ENCODE results near the gene LZTS2. TPM values are rescaled to one million over a fixed set of nuclear protein-coding genes. Genes with fewer than 3 reads are reported as not detected.

The LZTS2 gene
- total RNA-seq, 1 experiment from 2014 or later = 26.2 TPM

DNA sequence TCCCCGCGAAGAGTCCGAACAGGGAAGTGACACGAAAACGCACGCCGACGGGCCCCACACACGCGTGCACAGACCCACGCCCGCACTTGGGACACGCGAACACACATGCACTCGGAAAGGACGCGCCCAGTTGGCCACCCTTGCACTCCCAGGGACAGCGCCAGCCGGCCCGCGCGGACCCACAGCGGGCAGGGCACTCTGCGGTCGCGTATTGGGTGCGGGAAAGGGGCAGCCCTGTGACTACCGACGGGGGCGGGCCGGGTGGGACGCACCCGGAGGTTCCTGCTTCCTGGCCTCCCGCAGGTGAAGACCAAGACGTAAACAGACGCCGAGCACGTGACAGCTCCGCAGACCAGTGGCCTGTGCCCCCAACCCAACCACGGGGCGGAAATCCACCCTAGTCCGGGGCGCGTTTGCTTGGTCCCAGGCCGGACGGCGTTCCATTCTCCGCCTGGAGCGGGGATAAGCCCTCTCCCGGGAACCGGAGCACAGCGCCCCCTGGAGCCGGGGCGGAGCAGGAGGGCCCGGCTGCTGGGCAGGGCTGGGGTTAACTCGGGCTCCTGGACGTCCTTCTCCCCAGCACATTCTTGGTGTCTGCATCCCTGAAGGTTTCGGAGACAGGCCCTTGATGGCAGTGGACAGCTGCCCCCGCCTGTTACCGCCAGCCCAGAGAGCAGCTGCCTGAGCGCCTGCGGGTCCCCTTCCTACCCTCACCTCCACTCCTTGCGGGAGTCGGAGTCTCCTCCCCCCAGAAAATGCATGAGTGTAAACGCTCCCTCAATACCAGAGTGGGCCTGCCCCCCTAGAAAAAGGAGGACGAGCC lies 2.0 kb upstream of the LZTS2 start:
- DNase-seq (ENCODE audit: low spot score) = peak; percentile 49

DNA sequence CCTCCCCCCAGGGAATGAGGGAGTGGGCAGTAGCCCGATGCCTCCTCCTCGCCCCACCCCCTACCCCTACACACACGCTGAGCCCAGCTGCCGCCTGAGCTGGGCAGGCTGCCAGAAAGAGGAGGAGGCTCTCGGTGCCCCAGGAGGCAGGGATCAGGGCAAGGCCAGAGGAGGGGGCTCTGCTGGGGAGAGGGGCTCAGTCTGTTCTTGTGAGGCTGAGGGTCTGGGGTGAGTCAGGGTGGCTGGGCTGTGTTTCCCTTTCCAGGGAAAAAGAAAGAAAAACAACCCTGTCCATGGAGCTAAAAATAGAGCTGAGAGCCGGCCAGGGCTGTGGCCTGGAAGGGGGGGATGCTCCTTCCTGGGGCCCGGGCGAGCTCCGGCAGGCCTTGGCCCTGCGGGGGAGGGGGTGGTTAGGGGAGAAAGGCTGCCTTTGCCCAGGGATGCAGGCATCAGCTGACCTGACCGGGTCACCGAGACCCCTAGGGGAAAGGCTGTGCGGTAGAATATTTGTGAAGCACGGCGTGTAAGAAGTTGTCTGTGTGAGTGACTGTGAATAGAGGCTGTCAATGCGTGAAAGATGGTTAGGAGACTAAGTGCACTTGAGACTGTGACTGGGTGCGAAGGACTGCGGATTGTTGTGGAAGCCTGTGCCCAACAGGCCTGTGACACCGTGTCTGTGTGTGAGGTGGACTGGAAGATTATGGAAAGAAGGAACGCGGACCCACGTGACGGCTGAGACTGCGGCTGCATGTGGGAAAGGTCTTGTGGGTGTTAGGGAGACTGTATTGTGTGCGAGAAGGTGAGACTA lies 1.2 kb upstream of the LZTS2 start:
- DNase-seq (ENCODE audit: low spot score) = peak; percentile 82

DNA sequence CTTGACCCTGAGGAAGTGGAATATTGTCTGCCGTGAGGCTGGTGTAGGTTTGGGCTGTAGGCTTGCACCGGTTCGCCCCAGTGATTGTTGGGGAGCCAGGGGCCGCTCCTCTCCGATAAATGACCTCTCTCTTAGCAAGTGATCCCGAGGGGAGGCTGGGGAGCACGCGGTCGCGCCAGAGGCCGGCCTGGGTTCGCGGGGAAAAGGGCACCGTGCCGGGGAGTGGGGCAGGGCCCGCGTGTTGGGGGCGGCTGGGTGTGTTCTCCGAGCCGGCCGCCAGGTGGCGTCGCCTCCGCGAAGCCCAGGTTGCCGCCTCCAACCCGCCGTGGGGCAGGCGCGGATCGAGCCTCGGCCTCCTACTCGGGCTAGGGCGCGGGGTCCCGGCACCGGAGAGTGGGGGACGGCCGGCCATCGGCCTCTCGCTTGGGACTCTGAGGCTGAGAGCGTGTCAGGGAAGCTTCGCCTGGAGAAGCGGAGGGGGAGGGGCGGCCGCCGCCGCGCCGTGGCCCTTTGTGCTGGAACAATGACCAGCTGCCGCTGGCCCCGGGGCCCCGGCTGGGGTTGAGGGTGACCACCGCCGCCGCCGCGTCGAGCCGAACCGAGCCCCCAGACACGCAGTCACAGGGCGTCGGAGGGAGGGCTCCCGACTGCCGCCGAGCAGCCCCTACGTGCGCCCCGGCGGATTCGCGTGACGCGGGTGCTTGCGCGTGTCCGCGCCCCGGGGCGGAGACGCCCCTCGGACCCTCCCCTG lies 442 bp upstream of the LZTS2 start:
- DNase-seq (ENCODE audit: low spot score) = peak; percentile 53

DNA sequence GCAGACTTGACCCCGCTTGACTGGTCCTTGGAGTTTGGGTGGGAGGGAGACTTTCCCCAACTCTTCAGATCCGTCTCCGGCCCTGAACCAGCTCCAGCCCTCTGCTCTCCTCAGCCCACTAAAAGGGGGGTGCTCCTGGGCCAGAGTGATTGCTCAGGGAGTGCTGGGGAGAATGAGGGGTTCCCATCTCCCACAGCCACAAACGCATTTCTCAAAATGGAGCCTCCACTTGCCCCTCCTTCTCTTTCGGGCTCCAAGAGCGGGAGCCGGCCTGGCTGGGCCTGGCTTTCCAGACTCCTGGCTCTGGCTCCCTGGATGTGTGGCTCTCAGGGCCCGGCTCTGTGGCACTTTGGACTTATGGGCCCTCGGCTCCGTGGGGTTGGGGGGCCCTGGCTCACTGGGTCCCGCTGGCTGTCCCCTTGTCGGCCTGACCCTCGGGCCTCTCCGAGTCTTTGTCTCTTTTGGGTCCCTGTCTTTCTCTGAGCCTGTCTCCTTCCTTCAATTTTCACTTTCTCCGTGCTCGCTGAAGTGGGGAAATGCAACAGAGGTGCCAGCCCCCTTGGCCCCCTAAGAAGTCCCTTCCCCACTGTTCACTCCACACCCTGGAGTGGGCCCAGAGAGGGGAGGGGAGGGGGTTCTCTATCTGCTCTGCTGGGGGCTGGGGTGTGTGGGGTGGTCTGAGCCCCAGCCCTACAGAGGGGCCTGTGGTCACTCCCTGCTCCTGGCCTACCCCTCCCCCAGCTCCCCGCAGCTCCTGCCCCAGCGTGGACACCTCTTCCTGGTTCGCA lies 713 bp downstream of the LZTS2 start:
- DNase-seq (ENCODE audit: low spot score) = no peak

DNA sequence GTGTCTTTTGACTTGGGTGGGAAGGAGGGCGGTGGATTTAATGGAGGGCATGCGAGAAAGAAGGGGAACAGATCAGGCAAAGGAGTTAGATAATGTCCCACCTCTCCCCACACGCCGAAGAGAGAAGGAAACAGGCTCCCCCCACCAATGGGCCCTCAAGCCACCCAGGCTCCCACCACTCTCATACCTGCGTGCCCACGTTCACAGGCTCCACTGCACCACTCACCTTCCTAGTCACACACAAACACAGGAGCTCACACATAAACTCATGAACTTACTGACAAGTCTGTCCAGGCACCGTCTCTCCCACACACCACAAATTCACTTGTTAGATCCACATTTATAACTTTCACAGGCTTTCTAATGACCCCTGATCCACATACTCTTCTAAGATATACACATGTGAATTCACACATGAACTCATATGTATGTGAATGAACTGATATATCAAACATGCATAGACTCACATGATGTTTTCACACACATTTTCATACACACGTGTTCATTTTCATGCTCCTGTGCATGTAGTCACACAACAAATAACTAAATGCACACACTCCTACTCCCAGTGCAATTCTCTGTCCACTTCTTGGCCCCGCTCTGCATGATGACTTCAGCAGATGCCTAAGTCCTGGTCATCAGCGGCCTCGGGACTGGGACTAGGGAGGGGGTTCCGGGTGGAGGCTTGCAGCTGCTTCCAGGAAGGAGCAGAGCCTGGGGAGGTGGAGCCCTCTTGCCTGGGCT lies 1.5 kb downstream of the LZTS2 start:
- peak; percentile 55 for DNase-seq (ENCODE audit: low spot score)

DNA sequence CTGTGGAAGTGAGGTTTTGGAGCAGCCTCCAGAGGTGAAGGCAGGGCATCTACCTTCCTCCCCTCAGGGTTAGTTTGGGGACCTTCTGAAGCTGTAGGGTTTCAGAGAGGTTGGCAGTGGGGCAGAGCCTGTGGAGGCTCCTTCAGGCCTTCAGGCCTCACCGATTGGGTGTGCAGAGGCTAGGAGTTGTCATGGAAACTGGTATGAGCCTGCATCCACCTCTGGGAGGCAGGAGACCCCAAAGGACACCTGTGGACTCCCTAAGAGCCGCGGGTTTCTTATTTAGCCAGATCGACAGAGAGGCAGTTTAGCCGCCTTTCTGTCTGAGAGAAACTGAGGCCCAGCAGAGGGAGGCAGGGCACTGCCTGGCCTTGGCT lies 2.0 kb downstream of the LZTS2 start:
- DNase-seq (ENCODE audit: low spot score) = no peak

DNA sequence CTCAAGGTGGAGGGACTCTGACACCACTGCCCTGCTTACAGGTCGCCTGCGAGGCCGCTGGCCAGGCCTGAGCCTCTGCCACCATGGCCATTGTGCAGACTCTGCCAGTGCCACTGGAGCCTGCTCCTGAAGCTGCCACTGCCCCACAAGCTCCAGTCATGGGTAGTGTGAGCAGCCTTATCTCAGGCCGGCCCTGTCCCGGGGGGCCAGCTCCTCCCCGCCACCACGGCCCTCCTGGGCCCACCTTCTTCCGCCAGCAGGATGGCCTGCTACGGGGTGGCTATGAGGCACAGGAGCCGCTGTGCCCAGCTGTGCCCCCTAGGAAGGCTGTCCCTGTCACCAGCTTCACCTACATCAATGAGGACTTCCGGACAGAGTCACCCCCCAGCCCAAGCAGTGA lies 2.8 kb downstream of the LZTS2 start:
- DNase-seq (ENCODE audit: low spot score) = no peak

DNA sequence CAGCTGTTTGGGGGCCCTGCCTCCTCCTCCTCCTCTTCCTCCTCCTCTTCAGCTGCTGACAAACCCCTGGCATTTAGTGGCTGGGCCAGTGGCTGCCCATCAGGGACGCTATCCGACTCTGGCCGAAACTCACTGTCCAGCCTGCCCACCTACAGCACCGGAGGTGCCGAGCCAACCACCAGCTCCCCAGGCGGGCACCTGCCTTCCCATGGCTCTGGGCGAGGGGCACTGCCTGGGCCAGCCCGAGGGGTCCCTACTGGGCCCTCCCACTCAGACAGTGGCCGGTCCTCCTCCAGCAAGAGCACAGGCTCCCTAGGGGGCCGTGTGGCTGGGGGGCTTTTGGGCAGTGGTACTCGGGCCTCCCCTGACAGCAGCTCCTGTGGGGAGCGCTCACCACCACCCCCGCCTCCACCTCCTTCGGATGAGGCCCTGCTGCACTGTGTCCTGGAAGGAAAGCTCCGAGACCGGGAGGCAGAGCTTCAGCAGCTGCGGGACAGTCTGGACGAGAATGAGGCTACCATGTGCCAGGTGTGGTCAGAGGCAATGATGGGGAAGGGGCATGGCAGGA lies 4.1 kb downstream of the LZTS2 start:
- DNase-seq (ENCODE audit: low spot score) = no peak

DNA sequence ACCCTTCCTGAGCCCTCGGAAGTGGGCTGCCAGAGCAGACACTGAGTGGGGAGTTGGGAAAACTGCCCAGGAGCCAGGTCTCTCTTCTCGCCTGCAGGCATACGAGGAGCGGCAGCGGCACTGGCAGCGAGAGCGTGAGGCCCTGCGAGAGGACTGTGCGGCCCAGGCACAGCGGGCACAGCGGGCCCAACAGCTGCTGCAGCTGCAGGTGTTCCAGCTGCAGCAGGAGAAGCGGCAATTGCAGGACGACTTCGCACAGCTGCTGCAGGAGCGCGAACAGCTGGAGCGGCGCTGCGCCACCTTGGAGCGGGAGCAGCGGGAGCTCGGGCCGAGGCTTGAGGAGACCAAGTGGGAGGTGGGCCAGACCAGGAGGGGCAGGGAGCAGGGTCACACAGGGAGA lies 5.8 kb downstream of the LZTS2 start:
- no peak for DNase-seq (ENCODE audit: low spot score)

DNA sequence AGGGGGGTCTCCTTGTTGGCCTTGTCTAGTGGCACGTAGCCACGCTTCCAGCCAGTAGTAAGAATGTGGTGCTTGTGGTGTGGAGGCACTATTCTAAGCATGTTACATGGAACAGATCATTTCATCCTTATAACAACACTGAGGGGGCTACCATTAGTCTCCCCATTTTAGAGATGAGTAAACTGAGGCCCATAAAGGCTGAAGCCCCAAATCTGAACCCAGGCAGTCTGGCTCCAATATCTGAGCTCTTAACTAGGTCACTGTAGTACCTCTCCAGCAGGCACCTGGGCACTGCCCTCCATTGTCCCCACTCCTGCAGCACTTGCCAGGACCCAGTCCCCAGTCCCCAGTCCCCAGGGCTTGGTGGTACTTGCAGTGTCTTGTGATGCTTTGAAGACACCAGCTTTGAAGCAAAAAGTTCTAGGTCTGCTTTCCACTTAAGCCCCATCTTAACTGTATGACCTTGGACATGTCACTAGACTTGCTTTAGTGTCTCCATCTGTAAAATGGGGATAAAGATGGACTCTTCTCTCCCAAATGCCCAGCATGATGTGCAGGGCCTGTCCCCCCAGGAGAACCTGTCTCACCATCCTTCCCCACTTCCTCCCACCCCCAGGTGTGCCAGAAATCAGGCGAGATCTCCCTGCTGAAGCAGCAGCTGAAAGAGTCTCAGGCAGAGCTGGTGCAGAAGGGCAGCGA lies 6.4 kb downstream of the LZTS2 start:
- DNase-seq (ENCODE audit: low spot score) = no peak

DNA sequence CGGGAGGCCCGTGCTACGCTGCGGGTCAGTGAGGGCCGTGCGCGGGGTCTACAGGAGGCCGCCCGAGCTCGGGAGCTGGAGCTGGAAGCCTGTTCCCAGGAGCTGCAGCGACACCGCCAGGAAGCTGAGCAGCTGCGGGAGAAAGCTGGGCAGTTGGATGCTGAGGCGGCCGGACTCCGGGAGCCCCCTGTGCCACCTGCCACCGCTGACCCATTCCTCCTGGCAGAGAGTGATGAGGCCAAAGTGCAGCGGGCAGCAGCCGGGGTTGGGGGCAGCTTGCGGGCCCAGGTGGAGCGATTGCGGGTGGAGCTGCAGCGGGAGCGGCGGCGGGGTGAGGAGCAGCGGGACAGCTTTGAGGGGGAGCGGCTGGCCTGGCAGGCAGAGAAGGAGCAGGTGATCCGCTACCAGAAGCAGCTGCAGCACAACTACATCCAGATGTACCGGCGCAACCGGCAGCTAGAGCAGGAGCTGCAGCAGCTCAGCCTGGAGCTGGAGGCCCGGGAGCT lies 7.0 kb downstream of the LZTS2 start:
- no peak for DNase-seq (ENCODE audit: low spot score)

DNA sequence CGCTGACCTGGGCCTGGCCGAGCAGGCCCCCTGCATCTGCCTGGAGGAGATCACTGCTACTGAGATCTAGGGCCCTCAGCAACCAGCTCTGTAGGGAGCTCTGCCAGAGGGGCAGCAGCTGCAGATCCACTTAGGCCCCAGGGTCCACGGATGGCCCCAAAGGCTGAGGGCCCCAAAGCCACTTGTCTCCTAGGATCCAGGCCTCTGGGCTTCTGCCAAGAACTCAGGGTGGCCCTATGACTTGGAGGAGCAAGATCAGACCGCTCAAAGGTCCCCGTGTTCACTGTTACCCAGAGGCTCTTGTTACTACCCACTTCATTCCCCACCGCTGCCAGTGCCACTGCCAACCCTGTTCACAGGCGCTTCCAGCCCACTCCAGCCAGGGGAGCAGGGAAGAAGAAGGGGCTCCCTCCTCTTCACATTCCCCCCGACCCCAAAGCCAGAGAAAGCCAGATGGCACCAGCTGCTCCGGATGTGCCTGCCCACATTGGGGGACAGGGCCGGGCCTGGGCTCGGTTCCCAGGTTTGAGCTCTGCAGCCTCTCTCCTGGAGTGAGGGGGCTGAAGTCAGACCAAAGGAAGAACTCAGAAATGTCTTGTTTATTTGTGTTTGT lies 7.6 kb downstream of the LZTS2 start:
- DNase-seq (ENCODE audit: low spot score) = peak; percentile 45

DNA sequence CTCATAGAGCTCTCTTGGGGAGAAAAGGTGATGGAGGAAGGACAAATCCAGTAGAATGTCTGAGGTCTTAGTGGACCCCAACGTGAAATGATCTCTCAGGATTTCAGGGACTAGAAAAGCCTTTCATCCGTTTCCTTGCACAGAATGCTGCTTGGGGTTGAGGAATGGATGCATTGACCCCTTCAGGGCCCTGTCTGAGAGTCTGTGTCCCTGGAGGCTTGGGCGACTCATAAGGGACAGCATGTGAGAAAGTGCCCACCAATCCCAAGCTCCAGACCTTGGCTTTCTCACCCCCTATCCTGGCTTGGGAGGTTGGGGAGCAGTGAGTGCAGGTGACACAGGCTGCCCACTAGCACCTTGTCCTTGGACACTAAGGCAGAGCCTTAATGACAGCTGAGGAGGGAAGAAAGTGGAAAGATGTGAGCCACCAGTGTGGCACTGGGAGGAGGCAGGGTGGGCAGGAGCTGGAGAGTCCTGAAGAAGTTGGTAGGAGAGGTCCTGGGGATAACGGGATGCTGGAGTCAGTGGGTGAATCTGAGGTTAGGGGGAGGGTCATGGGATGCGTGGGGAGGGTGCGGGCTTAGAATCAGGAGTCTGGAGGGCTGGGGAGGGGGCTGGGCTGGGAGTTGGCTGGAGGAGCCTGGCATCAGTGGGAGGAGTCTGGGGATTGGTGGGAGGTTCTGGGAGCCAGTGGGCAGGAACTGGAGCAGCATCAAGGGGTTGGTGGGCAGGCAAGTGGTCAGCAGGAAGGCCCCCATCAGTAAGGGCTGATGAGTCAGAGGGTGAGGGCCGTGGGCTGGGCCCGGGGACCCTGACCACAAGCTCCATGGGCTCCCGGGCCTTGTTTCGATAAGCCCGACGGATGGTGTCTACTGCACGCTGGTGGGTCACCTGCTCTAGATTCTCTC lies 8.6 kb downstream of the LZTS2 start:
- no peak for DNase-seq (ENCODE audit: low spot score)

DNA sequence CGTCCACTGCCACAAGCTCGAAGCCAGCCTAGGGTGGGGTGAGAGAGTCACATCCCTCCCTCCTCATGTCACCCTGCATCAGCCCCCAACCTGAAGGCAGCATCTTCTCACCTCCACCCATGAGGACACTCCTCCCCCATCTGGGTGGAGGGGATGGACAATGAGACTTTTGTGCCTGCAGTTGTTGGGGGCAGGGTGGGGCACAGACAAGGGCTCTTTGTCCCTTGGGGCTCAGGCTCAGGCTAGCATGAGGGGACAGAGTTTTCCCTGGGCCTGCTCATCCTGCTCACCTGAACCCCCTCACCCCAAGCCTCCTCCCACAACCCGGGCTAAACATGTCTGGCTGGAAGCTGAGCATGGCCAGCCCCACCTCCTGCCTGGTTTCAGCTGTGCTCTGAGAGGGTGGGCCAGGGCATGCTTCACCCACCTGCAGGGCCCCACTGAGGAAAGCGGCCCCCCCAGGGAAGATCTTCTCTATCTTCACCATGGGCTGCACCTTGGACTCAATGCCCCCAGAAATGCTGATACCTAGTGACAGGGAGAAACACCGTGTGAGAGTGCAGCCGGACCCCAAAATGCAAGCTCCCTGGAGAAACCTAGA lies 9.3 kb downstream of the LZTS2 start:
- no peak for DNase-seq (ENCODE audit: low spot score)

DNA sequence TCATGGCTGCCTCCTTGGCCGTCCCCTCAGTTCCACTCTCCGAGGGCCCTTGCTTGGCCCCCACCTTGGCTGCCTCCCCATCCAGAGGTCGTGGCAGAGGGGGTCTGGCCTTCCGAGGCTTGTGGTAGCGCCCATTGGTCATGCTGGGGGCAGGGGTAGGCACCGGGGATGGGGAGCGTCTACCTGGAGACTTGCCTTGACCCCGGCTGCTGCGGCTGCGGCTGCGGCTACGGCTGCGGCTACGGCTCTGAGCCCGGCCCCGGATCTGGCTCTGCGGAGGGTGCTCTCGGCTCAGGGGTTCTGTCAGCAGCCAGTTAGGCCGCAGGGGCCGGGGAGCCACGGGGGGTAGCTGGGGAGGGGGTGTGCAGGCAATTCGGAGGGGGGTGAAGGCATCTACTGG lies 10.7 kb downstream of the LZTS2 start:
- DNase-seq (ENCODE audit: low spot score) = no peak

DNA sequence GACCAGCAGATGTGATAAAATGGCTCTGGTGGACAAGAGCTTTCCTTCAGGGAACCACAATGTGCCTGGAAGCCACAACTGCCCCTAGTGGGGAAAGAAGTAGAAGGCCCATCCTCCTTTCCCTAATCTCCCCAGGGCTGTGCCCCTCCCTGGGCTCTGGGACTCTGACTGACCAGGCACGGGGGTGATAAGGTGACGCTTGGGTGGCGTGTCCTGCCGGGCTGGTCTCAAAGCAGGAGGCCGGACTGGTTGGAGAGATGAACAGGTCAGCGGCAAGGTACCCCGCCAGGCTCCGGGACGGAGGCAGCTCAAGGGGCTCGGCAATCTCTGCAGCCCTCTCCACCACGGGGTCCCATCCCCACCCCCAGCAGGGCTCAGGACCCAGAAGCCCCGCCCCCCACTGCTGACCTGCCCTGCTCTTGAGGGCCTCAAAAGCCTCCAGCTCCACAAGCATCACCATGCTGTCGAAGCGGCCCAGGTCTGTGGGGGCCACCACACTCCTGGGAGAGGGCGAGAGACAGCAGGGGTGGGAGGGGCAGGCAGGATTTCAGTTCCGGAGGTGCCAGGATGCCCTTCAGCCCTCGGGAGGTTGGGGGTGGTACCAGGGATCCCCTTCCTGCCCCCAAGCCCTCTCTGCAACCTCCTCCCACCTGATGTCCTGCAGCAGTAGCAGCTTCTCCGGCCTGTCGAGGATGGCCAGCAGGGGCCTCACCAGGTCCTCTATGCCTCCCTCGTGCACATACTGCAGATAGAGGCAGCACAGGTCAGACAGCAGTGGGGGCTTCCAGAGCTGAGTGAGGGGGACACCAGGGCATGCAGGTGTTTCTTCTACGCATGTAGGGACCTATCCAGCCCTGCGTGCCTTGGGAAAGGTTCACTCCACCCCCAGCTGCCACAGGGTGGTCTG lies 12.2 kb downstream of the LZTS2 start:
- DNase-seq (ENCODE audit: low spot score) = no peak
